MM.1S (cell line): ENCODE results near the gene ZNF697.

Source experiments
- DNase-seq: peaks from one replicate; pipeline ENCODE4 v3.0.0-alpha.2; 2015
- H2AFZ ChIP-seq: fragments of 300-600 bp; sonication (generic); 2 replicates; pipeline ENCODE4 v1.6.0; 2016; ENCODE audit warnings: antibody characterized with exemption, low read length
- H3F3A ChIP-seq: fragments of 300-600 bp; sonication (generic); 2 replicates; pipeline ENCODE4 v1.6.1; 2016; ENCODE audit warnings: mild to moderate bottlenecking, antibody characterized with exemption, low read length, moderate library complexity, mixed read lengths; ENCODE audit not compliant: insufficient read depth
- H3K27ac ChIP-seq: fragments of 300-600 bp; sonication (generic); 2 replicates; pipeline ENCODE4 v1.5.1; 2016; ENCODE audit warnings: mild to moderate bottlenecking, low read length
- H3K27me3 ChIP-seq: fragments of 300-600 bp; sonication (generic); replicated peaks from 2 replicates; pipeline ENCODE4 v1.6.0; 2016; ENCODE audit warnings: low read length; ENCODE audit not compliant: insufficient read depth
- H3K36me3 ChIP-seq: fragments of 300-600 bp; sonication (generic); replicated peaks from 2 replicates; pipeline ENCODE4 v1.6.1; 2016; ENCODE audit warnings: mild to moderate bottlenecking, low read length, mixed read lengths; ENCODE audit not compliant: insufficient read depth
- H3K4me1 ChIP-seq: fragments of 300-600 bp; sonication (generic); 2 replicates; pipeline ENCODE4 v1.6.1; 2016; ENCODE audit warnings: low read length, mixed read lengths
- H3K4me2 ChIP-seq: fragments of 300-600 bp; sonication (generic); 2 replicates; pipeline ENCODE4 v1.6.0; 2016; ENCODE audit warnings: low read depth, low read length
- H3K4me3 ChIP-seq: fragments of 300-600 bp; sonication (generic); 2 replicates; pipeline ENCODE4 v1.5.1; 2016; ENCODE audit warnings: low read length, mixed read lengths
- H3K79me2 ChIP-seq: fragments of 300-600 bp; sonication (generic); 2 replicates; pipeline ENCODE4 v1.6.1; 2016; ENCODE audit warnings: mixed run types, low read length, mixed read lengths
- H3K9ac ChIP-seq: fragments of 300-600 bp; sonication (generic); 2 replicates; pipeline ENCODE4 v1.6.1; 2016; ENCODE audit warnings: low read length, mixed read lengths
- H3K9me2 ChIP-seq: fragments of 300-600 bp; sonication (generic); replicated peaks from 2 replicates; pipeline ENCODE4 v1.6.1; 2016; ENCODE audit warnings: mild to moderate bottlenecking, low read length, mixed read lengths; ENCODE audit not compliant: insufficient read depth
- H3K9me3 ChIP-seq: fragments of 300-600 bp; sonication (generic); replicated peaks from 2 replicates; pipeline ENCODE4 v1.6.1; 2016; ENCODE audit warnings: mild to moderate bottlenecking, low read length, mixed read lengths; ENCODE audit not compliant: insufficient read depth
- H4K20me1 ChIP-seq: fragments of 300-600 bp; sonication (generic); 2 replicates; pipeline ENCODE4 v1.6.1; 2016; ENCODE audit warnings: mild to moderate bottlenecking, low read length, moderate library complexity, mixed read lengths; ENCODE audit not compliant: insufficient read depth
- EZH2 ChIP-seq: fragments of 300-600 bp; sonication (generic); optimal IDR thresholded peaks from 2 replicates; pipeline ENCODE3; 2017; ENCODE audit warnings: low read depth, mild to moderate bottlenecking, antibody characterized with exemption, low read length, mixed read lengths
- EZH2phosphoT487 ChIP-seq: fragments of 300-600 bp; sonication (generic); IDR thresholded peaks from 2 replicates; pipeline ENCODE4 v1.6.1; 2018; ENCODE audit warnings: antibody characterized with exemption, low read length
- TF ChIP-seq, protein P1 (sequence below): fragments of 300-600 bp; sonication (generic); IDR thresholded peaks from 2 replicates; pipeline ENCODE4 v1.5.1; 2016; ENCODE audit warnings: antibody characterized with exemption, low read length, mixed read lengths

Gene ZNF697

DNA sequence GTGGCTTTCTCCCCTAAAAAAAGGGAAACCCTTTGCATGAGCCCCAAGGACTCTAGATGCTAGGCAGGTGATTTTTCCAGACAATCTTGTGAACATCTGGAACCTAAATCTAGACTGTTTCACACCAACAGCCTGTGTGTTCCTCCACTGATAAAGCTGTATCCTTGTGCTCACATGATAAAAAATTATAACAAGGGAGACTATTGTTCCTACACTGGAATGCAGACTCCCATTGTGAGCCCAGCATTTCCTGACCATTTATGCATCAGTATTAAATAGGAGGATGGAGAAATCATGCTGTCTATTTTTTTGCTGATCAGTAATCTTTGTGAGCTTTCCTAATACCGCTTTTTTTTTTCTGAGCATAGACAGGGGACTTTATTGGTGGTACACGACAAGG is 52.5 kb downstream of the ZNF697 start:
- Histone ChIP-seq H3K4me1 (peaks cover 4% of the 10 kb centered on the region; the same call in 1 of the 2 replicates), H3K36me3 (no peaks in the 10 kb centered on the region), H3K9me2 (no peaks in the 10 kb centered on the region), H3K4me3 (no peak overlapping the region), H2AFZ (no peak overlapping the region), H3K27ac (no peak overlapping the region), H3K79me2 (no peaks in the 10 kb centered on the region), H3F3A (no peaks in the 10 kb centered on the region), H3K9ac (no peak overlapping the region), H3K27me3 (no peaks in the 10 kb centered on the region), H3K9me3 (no peaks in the 10 kb centered on the region), H3K4me2 (no peak overlapping the region), H4K20me1 (no peaks in the 10 kb centered on the region)
- no peak for TF ChIP-seq EZH2phosphoT487
- no peak for TF ChIP-seq EZH2
- TF ChIP-seq, protein P1, sequence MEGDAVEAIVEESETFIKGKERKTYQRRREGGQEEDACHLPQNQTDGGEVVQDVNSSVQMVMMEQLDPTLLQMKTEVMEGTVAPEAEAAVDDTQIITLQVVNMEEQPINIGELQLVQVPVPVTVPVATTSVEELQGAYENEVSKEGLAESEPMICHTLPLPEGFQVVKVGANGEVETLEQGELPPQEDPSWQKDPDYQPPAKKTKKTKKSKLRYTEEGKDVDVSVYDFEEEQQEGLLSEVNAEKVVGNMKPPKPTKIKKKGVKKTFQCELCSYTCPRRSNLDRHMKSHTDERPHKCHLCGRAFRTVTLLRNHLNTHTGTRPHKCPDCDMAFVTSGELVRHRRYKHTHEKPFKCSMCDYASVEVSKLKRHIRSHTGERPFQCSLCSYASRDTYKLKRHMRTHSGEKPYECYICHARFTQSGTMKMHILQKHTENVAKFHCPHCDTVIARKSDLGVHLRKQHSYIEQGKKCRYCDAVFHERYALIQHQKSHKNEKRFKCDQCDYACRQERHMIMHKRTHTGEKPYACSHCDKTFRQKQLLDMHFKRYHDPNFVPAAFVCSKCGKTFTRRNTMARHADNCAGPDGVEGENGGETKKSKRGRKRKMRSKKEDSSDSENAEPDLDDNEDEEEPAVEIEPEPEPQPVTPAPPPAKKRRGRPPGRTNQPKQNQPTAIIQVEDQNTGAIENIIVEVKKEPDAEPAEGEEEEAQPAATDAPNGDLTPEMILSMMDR = no peak
- DNase-seq = no peak

DNA sequence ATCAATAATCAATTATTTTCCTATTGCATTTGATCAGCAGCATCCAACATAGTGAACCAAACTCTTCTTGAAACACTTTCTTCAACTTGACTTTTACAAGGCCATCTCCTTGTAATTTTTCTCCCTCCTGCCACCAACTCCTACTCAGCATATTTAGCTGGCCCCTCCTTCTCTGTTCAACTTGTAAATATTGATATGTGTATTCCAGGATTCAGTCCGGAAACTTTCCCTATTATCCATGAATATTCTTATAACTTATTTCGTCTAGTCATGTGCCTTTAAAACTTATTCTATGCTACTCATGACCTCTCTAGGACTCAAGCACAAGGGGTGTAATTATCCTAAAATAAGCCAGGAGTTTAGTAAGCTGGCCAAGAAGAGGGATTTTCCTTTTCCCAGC is 52.9 kb downstream of the ZNF697 start:
- no peaks in the 10 kb centered on the region for H4K20me1 ChIP-seq
- DNase-seq = no peak
- no peak overlapping the region for H3K9ac ChIP-seq
- H3K4me3 ChIP-seq = no peak overlapping the region
- H3K27me3 ChIP-seq = no peaks in the 10 kb centered on the region
- no peaks in the 10 kb centered on the region for H3K79me2 ChIP-seq
- H3K27ac ChIP-seq = no peak overlapping the region
- peaks cover 8% of the 10 kb centered on the region; the same call in 1 of the 2 replicates for H3K4me1 ChIP-seq
- no peak overlapping the region for H3K4me2 ChIP-seq
- H3K9me2 ChIP-seq = no peaks in the 10 kb centered on the region
- no peaks in the 10 kb centered on the region for H3F3A ChIP-seq
- H2AFZ ChIP-seq = no peak overlapping the region
- TF ChIP-seq, protein P1 = no peak
- TF ChIP-seq EZH2phosphoT487 (no peak), EZH2 (no peak)
- H3K36me3 ChIP-seq = no peaks in the 10 kb centered on the region
- H3K9me3 ChIP-seq = no peaks in the 10 kb centered on the region

DNA sequence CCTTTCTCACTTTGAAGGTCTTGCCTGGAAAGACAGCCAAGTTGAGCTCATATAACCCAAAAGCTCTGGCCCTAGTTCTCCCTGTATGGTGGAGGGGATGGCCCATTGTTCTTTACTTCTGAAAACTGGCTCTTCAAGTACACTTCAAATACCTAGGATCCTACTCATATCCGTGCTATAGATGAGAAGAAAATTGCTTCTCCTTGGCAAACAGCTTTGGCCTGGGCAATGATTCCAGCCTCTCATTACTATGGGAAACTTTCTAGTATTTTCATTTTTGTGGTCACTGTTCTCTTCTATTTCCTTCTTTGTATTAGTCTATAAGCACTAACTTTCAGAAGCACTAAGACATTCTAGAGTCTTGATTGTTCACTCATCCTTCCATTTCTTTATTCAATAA is 53.7 kb downstream of the ZNF697 start:
- no peak overlapping the region for H3K4me2 ChIP-seq
- DNase-seq = no peak
- H3K27me3 ChIP-seq = no peaks in the 10 kb centered on the region
- no peaks in the 10 kb centered on the region for H4K20me1 ChIP-seq
- H3K79me2 ChIP-seq = no peaks in the 10 kb centered on the region
- H2AFZ ChIP-seq = no peak overlapping the region
- no peak overlapping the region for H3K4me3 ChIP-seq
- no peaks in the 10 kb centered on the region for H3F3A ChIP-seq
- peaks cover 8% of the 10 kb centered on the region; the same call in 1 of the 2 replicates for H3K4me1 ChIP-seq
- H3K9me2 ChIP-seq = no peaks in the 10 kb centered on the region
- no peak overlapping the region for H3K27ac ChIP-seq
- H3K36me3 ChIP-seq = no peaks in the 10 kb centered on the region
- TF ChIP-seq, protein P1 = no peak
- TF ChIP-seq EZH2 = no peak
- TF ChIP-seq EZH2phosphoT487 = no peak
- no peaks in the 10 kb centered on the region for H3K9me3 ChIP-seq
- no peak overlapping the region for H3K9ac ChIP-seq
